ENCODE data around the gene ANGPT4. TPM values are rescaled to one million over a fixed set of nuclear protein-coding genes. Genes with fewer than 3 reads are reported as not detected.
"Not testable (repeated sequence)": the region's sequence is repeated elsewhere in the genome, so short reads cannot be mapped to it uniquely, and the experiment has no call there.

The ANGPT4 gene
- total and polyA plus RNA-seq, 4 donors = 0.30 to 0.57 (median 0.44) TPM

GRCh38 chr20:854601-855000, 61.5 kb downstream of the ANGPT4 start:
- no peak for DNase-seq (ENCODE audit: low read depth in 4 of 6, low spot score in 6 of 6)
- 81% methylated on average over 2 of the region's 6 CpGs for WGBS (ENCODE audit: insufficient coverage)
- H3K4me1 ChIP-seq (ENCODE audit: control insufficient read depth, insufficient read depth, low read length) = no peaks in the 10 kb centered on the region
- no peaks in the 10 kb centered on the region for H3K27me3 ChIP-seq (ENCODE audit: control insufficient read depth, insufficient read depth, low read length)
- no peaks in the 10 kb centered on the region for H3K9me3 ChIP-seq (ENCODE audit: control insufficient read depth, insufficient read depth, low read length)
- no peak overlapping the region for H3K27ac ChIP-seq (ENCODE audit: low read depth, low read length)
- no peak overlapping the region for H3K4me3 ChIP-seq (ENCODE audit: low read depth, low read length)
- H3K36me3 ChIP-seq (ENCODE audit: control insufficient read depth, insufficient read depth, low read length) = no peaks in the 10 kb centered on the region

- DNase-seq (ENCODE audit: low read depth in 4 of 6, low spot score in 6 of 6) = no peak
- Histone ChIP-seq H3K4me1 (ENCODE audit: control insufficient read depth, insufficient read depth, low read length) (peaks cover 4% of the 10 kb centered on the region), H3K36me3 (ENCODE audit: control insufficient read depth, insufficient read depth, low read length) (no peaks in the 10 kb centered on the region), H3K27me3 (ENCODE audit: control insufficient read depth, insufficient read depth, low read length) (no peaks in the 10 kb centered on the region), H3K4me3 (ENCODE audit: low read depth, low read length) (no peak overlapping the region), H3K9me3 (ENCODE audit: control insufficient read depth, insufficient read depth, low read length) (no peaks in the 10 kb centered on the region), H3K27ac (ENCODE audit: low read depth, low read length) (no peak overlapping the region)
- WGBS (ENCODE audit: insufficient coverage) = 96% methylated on average over 4 of the region's 4 CpGs
These were observed 62.6 kb downstream of the ANGPT4 start for GRCh38 chr20:853406-853996.

GRCh38 chr20:848731-849130, 67.4 kb downstream of the ANGPT4 start:
- not testable (repeated sequence) for H3K36me3 ChIP-seq (ENCODE audit: control insufficient read depth, insufficient read depth, low read length); H3K27ac ChIP-seq (ENCODE audit: low read depth, low read length); DNase-seq (ENCODE audit: low read depth in 4 of 6, low spot score in 6 of 6); H3K9me3 ChIP-seq (ENCODE audit: control insufficient read depth, insufficient read depth, low read length); H3K27me3 ChIP-seq (ENCODE audit: control insufficient read depth, insufficient read depth, low read length); H3K4me3 ChIP-seq (ENCODE audit: low read depth, low read length)
- 91% methylated on average over 5 of the region's 8 CpGs for WGBS (ENCODE audit: insufficient coverage)
- peaks cover 50% of the 10 kb centered on the region for H3K4me1 ChIP-seq (ENCODE audit: control insufficient read depth, insufficient read depth, low read length)

GRCh38 chr20:848193-848592, 67.9 kb downstream of the ANGPT4 start:
- Histone ChIP-seq H3K4me3 (ENCODE audit: low read depth, low read length) (no peak overlapping the region), H3K4me1 (ENCODE audit: control insufficient read depth, insufficient read depth, low read length) (peaks cover 51% of the 10 kb centered on the region)

GRCh38 chr20:846894-847278, 69.2 kb downstream of the ANGPT4 start:
- Histone ChIP-seq H3K4me3 (ENCODE audit: low read depth, low read length) (no peak overlapping the region), H3K36me3 (ENCODE audit: control insufficient read depth, insufficient read depth, low read length) (peaks cover 7% of the 10 kb centered on the region), H3K27ac (ENCODE audit: low read depth, low read length) (no peak overlapping the region), H3K27me3 (ENCODE audit: control insufficient read depth, insufficient read depth, low read length) (peaks cover 7% of the 10 kb centered on the region), H3K4me1 (ENCODE audit: control insufficient read depth, insufficient read depth, low read length) (peaks cover 51% of the 10 kb centered on the region), H3K9me3 (ENCODE audit: control insufficient read depth, insufficient read depth, low read length) (no peaks in the 10 kb centered on the region)
- 93% methylated on average over 5 of the region's 7 CpGs for WGBS (ENCODE audit: insufficient coverage)
- no peak for DNase-seq (ENCODE audit: low read depth in 4 of 6, low spot score in 6 of 6)

More at GRCh38 chr20:848193-848592, 67.9 kb downstream of the ANGPT4 start:
- Histone ChIP-seq H3K27ac (ENCODE audit: low read depth, low read length) (no peak overlapping the region), H3K36me3 (ENCODE audit: control insufficient read depth, insufficient read depth, low read length) (peaks cover 7% of the 10 kb centered on the region), H3K27me3 (ENCODE audit: control insufficient read depth, insufficient read depth, low read length) (peaks cover 1% of the 10 kb centered on the region), H3K9me3 (ENCODE audit: control insufficient read depth, insufficient read depth, low read length) (no peaks in the 10 kb centered on the region)
- WGBS (ENCODE audit: insufficient coverage) = 33% methylated on average over 4 of the region's 5 CpGs
- DNase-seq (ENCODE audit: low read depth in 4 of 6, low spot score in 6 of 6) = peak in 2 of 6 donors; percentile 54 to 63

- Histone ChIP-seq H3K4me1 (ENCODE audit: control insufficient read depth, insufficient read depth, low read length) (peaks cover 57% of the 10 kb centered on the region), H3K27me3 (ENCODE audit: control insufficient read depth, insufficient read depth, low read length) (peaks cover 13% of the 10 kb centered on the region), H3K36me3 (ENCODE audit: control insufficient read depth, insufficient read depth, low read length) (peaks cover 7% of the 10 kb centered on the region), H3K4me3 (ENCODE audit: low read depth, low read length) (no peak overlapping the region), H3K9me3 (ENCODE audit: control insufficient read depth, insufficient read depth, low read length) (no peaks in the 10 kb centered on the region), H3K27ac (ENCODE audit: low read depth, low read length) (no peak overlapping the region)
- WGBS (ENCODE audit: insufficient coverage) = 77% methylated on average over 8 of the region's 11 CpGs
- no peak for DNase-seq (ENCODE audit: low read depth in 4 of 6, low spot score in 6 of 6)
These were observed 69.9 kb downstream of the ANGPT4 start for GRCh38 chr20:845941-846893.

- H3K27ac ChIP-seq (ENCODE audit: low read depth, low read length) = no peak overlapping the region
- no peaks in the 10 kb centered on the region for H3K9me3 ChIP-seq (ENCODE audit: control insufficient read depth, insufficient read depth, low read length)
- H3K4me3 ChIP-seq (ENCODE audit: low read depth, low read length) = no peak overlapping the region
- peaks cover 65% of the 10 kb centered on the region for H3K4me1 ChIP-seq (ENCODE audit: control insufficient read depth, insufficient read depth, low read length)
- WGBS (ENCODE audit: insufficient coverage) = 32% methylated on average over 50 of the region's 50 CpGs
- peak in 2 of 6 donors; percentile 48 to 67 for DNase-seq (ENCODE audit: low read depth in 4 of 6, low spot score in 6 of 6)
- peaks cover 7% of the 10 kb centered on the region for H3K36me3 ChIP-seq (ENCODE audit: control insufficient read depth, insufficient read depth, low read length)
- peaks cover 21% of the 10 kb centered on the region for H3K27me3 ChIP-seq (ENCODE audit: control insufficient read depth, insufficient read depth, low read length)
These were observed 70.8 kb downstream of the ANGPT4 start for GRCh38 chr20:845226-845868.

- H3K4me1 ChIP-seq (ENCODE audit: control insufficient read depth, insufficient read depth, low read length) = peaks cover 65% of the 10 kb centered on the region
- peak; percentile 59 to 98 (median 82) for DNase-seq (ENCODE audit: low read depth in 4 of 6, low spot score in 6 of 6)
- H3K27me3 ChIP-seq (ENCODE audit: control insufficient read depth, insufficient read depth, low read length) = peaks cover 24% of the 10 kb centered on the region
- H3K27ac ChIP-seq (ENCODE audit: low read depth, low read length) = no peak overlapping the region
- peak overlapping the region; percentile 55 for H3K4me3 ChIP-seq (ENCODE audit: low read depth, low read length)
- WGBS (ENCODE audit: insufficient coverage) = 6% methylated on average over 44 of the region's 47 CpGs
- H3K9me3 ChIP-seq (ENCODE audit: control insufficient read depth, insufficient read depth, low read length) = no peaks in the 10 kb centered on the region
- peaks cover 7% of the 10 kb centered on the region for H3K36me3 ChIP-seq (ENCODE audit: control insufficient read depth, insufficient read depth, low read length)
These were observed 71.5 kb downstream of the ANGPT4 start for GRCh38 chr20:844473-845225.

- Histone ChIP-seq H3K36me3 (ENCODE audit: control insufficient read depth, insufficient read depth, low read length) (peaks cover 7% of the 10 kb centered on the region), H3K4me1 (ENCODE audit: control insufficient read depth, insufficient read depth, low read length) (peaks cover 65% of the 10 kb centered on the region)
These were observed 72.2 kb downstream of the ANGPT4 start for GRCh38 chr20:843912-844311.

More at GRCh38 chr20:843912-844311, 72.2 kb downstream of the ANGPT4 start:
- Histone ChIP-seq H3K9me3 (ENCODE audit: control insufficient read depth, insufficient read depth, low read length) (no peaks in the 10 kb centered on the region), H3K4me3 (ENCODE audit: low read depth, low read length) (no peak overlapping the region), H3K27me3 (ENCODE audit: control insufficient read depth, insufficient read depth, low read length) (peaks cover 24% of the 10 kb centered on the region), H3K27ac (ENCODE audit: low read depth, low read length) (no peak overlapping the region)
- WGBS (ENCODE audit: insufficient coverage) = 74% methylated on average over 8 of the region's 9 CpGs
- no peak for DNase-seq (ENCODE audit: low read depth in 4 of 6, low spot score in 6 of 6)
